Esophagus muscularis mucosa (tissue), 4 donors: ENCODE measurements around the gene DENND11. TPM values are rescaled to one million over a fixed set of nuclear protein-coding genes. Genes with fewer than 3 reads are reported as not detected.

Source experiments
- DNase-seq: peaks from one replicate; pipeline ENCODE4 v3.0.0-alpha.2; 2017; ENCODE audit errors: extremely low spot score
- H3K27ac ChIP-seq, 4 donors: fragments of 200-600 bp; sonication (generic); replicated peaks in 1 of 4; 1 replicate in 3 of 4; 2 replicates in 1 of 4; pipeline ENCODE4 v1.5.1; 2016 to 2019; ENCODE audit warnings: mild to moderate bottlenecking in 1 of 4
- H3K27me3 ChIP-seq, 4 donors: fragments of 200-600 bp; sonication (generic); one replicate each; pipeline versions ENCODE4 v1.5.1 to v1.6.0; 2016 to 2019
- H3K36me3 ChIP-seq, 4 donors: fragments of 200-600 bp; sonication (generic); one replicate each; pipeline ENCODE4 v1.5.1; 2016 to 2019
- H3K4me1 ChIP-seq, 4 donors: fragments of 200-600 bp; sonication (generic); one replicate each; pipeline ENCODE4 v1.5.1; 2016 to 2019
- H3K4me3 ChIP-seq, 4 donors: fragments of 200-600 bp; sonication (generic); 1 replicate in 2 of 4; 2 replicates in 2 of 4; pipeline ENCODE4 v1.5.1; 2016 to 2019; ENCODE audit warnings: mild to moderate bottlenecking in 4 of 4, moderate library complexity in 1 of 4
- H3K9me3 ChIP-seq, 4 donors: fragments of 200-600 bp; sonication (generic); 1 replicate in 3 of 4; 2 replicates in 1 of 4; pipeline ENCODE4 v1.5.1; 2016 to 2019
- EP300 ChIP-seq: sonication (generic); formaldehyde crosslinking; IDR thresholded peaks from one replicate; pipeline ENCODE4 v1.6.1; 2017; ENCODE audit warnings: antibody characterized with exemption
- POLR2A ChIP-seq: fragments of 450-650 bp; IDR thresholded peaks from one replicate; pipeline ENCODE4 v1.6.1; 2017; ENCODE audit warnings: antibody characterized with exemption, moderate library complexity, mild to moderate bottlenecking, low read depth
- POLR2AphosphoS5 ChIP-seq, 2 donors: sonication (generic); formaldehyde crosslinking; IDR thresholded peaks; one replicate each; pipeline ENCODE4 v1.6.1; 2017; ENCODE audit warnings: antibody characterized with exemption in 2 of 2
- WGBS: methylation state at CpG from one replicate; pipeline ENCODE4 v1.1.5; 2018; 5-methylcytosine and 5-hydroxymethylcytosine counted together
- intact Hi-C: fragments of 100-400 bp; cut with DNase I; formaldehyde crosslinking; loops from one replicate; pipeline ENCODE4 v1.15.1; 2023
- total RNA-seq, 4 donors: library from RNA; depleted of rRNA; stranded (reverse); fragments of >200 nt; gene quantifications; one replicate each; pipeline versions ENCODE4 v1.1.0 to v1.2.1, GENCODE V29; 2016
- TF ChIP-seq, protein P1 (sequence below), 3 experiments: fragments of 200-600 bp in 2 of 3; fragments of 450-650 bp in 1 of 3; sonication (generic) in 2 of 3; IDR thresholded peaks; one replicate each; pipeline ENCODE4 v1.5.1; 2017 to 2019; ENCODE audit warnings: antibody characterized with exemption in 3 of 3, mild to moderate bottlenecking in 2 of 3, moderate library complexity in 1 of 3

Gene DENND11
- total RNA-seq, 4 donors from 2014 or later, result 14.9 to 25.4 (median 16.3) TPM

DNA sequence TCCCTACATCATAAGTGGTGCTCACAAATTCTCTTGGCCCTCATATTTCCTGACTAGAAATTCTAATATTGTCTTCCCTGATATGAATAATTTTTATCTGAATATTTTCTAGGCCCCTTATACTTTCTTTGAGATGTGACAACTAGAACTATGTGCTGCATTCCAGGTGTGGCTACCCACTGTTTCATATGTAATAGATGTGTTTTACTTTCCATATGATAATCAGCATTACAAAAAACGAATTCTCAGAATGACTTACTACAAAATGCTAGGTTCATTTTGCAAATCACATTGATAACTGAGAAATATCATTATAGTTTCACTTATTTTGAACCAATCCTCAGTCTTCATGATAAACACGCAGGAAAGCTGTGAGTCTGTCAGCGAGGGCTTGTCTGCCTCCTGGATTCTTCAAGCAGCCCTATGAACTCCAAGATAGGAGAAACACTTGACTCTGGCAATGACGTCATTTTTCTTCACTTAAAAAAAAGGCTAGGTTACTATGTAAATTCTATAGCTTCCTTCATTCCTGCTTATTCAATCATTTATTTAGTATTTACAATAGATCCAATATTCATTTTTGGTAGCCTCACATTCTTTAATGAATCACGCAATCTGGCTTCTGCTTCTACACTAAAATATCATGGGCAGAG lies 10.8 kb upstream of the DENND11 start:
- no peaks in the 10 kb centered on the region for H3K9me3 ChIP-seq
- no peaks in the 10 kb centered on the region for H3K27me3 ChIP-seq
- TF ChIP-seq EP300, result no peak
- TF ChIP-seq POLR2AphosphoS5 (IDR thresholded peaks at IDR 0.05), result no peak
- TF ChIP-seq, protein P1, sequence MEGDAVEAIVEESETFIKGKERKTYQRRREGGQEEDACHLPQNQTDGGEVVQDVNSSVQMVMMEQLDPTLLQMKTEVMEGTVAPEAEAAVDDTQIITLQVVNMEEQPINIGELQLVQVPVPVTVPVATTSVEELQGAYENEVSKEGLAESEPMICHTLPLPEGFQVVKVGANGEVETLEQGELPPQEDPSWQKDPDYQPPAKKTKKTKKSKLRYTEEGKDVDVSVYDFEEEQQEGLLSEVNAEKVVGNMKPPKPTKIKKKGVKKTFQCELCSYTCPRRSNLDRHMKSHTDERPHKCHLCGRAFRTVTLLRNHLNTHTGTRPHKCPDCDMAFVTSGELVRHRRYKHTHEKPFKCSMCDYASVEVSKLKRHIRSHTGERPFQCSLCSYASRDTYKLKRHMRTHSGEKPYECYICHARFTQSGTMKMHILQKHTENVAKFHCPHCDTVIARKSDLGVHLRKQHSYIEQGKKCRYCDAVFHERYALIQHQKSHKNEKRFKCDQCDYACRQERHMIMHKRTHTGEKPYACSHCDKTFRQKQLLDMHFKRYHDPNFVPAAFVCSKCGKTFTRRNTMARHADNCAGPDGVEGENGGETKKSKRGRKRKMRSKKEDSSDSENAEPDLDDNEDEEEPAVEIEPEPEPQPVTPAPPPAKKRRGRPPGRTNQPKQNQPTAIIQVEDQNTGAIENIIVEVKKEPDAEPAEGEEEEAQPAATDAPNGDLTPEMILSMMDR (IDR thresholded peaks at IDR 0.05), result no peak
- TF ChIP-seq POLR2A, result no peak
- whole genome bisulfite sequencing, result 89% methylated on average over 5 of the region's 5 CpGs
- H3K4me1 ChIP-seq, result no peaks in the 10 kb centered on the region
- intact Hi-C loops, result no loop called here
- no peaks in the 10 kb centered on the region for H3K36me3 ChIP-seq
- no peak overlapping the region for H3K27ac ChIP-seq
- no peak overlapping the region for H3K4me3 ChIP-seq
- no peak for DNase-seq

DNA sequence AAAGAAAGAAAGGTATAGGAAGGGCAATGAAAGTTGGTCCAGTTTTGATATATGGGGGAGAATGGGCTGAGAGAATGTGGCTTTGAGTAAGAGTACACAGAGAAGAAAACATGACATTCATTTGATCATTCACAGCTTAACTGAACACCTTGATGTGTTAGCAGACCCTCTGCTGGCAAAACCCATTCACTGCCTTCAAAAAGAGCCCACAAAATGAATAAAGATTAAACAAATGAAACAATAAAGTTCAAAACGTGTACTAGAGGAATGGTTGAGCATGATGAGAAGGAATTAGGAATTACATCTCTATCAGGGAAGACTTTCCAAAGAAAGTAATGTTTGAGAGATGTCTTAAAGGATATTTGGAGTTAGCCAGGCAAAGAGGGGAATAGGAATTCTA lies 8.3 kb upstream of the DENND11 start:
- Histone ChIP-seq H3K27me3 (no peaks in the 10 kb centered on the region), H3K4me1 (no peaks in the 10 kb centered on the region), H3K9me3 (no peaks in the 10 kb centered on the region), H3K4me3 (no peak overlapping the region), H3K27ac (no peak overlapping the region), H3K36me3 (no peaks in the 10 kb centered on the region)
- no peak for TF ChIP-seq POLR2AphosphoS5 (IDR thresholded peaks at IDR 0.05)
- TF ChIP-seq EP300, result no peak
- TF ChIP-seq, protein P1 (IDR thresholded peaks at IDR 0.05), result no peak
- no peak for TF ChIP-seq POLR2A
- intact Hi-C loops, result no loop called here
- WGBS, result 48% methylated on average over 1 of the region's 1 CpG
- no peak for DNase-seq

DNA sequence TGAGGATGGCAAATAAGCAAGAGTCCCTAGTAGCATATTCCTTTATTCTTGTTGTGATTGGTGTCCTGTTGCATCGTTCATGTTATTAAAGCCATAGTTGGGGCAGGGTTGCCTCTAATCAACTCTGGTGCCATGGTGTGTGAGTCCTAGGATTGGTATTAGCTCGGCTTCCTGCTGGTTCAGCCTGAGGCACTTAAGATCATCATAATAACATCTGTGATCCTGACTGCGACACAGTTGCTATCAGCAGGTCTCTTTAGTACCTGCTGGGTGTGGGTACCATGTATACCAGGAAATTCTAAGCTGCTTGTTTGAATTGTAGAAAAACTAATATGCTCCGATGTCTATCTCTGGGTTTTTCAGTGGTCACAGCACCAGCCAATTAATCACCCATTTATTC lies 7.8 kb upstream of the DENND11 start:
- H3K27ac ChIP-seq, result no peak overlapping the region
- no peaks in the 10 kb centered on the region for H3K4me1 ChIP-seq
- no peaks in the 10 kb centered on the region for H3K27me3 ChIP-seq
- WGBS, result 95% methylated on average over 4 of the region's 4 CpGs
- DNase-seq, result no peak
- H3K36me3 ChIP-seq, result no peaks in the 10 kb centered on the region
- no peak overlapping the region for H3K4me3 ChIP-seq
- no peaks in the 10 kb centered on the region for H3K9me3 ChIP-seq
- intact Hi-C loops, result no loop called here
- TF ChIP-seq, protein P1 (IDR thresholded peaks at IDR 0.05), result no peak
- no peak for TF ChIP-seq POLR2AphosphoS5 (IDR thresholded peaks at IDR 0.05)
- TF ChIP-seq EP300, result no peak
- TF ChIP-seq POLR2A, result no peak

DNA sequence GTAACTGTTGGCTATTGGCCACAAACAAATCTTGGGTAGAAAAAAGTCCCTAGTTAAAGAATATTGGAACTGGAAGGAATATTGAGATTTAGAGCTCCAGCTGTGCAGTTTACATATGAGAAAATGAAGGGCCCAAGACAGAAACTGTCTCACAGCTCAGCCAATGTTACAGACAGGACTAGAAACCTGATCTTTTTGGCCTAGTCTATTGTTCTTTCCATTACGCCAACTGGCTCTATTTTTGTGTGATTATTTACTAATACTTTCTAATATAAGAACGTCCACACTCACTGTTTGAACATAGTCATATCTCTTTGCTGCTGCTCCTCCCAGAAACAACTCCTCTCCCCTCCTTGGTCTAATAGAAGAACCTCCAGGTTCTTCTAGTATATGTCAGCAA lies 7.4 kb upstream of the DENND11 start:
- Histone ChIP-seq H3K27me3 (no peaks in the 10 kb centered on the region), H3K4me3 (no peak overlapping the region), H3K9me3 (no peaks in the 10 kb centered on the region), H3K36me3 (no peaks in the 10 kb centered on the region), H3K27ac (no peak overlapping the region), H3K4me1 (no peaks in the 10 kb centered on the region)
- no peak for TF ChIP-seq POLR2A
- no peak for TF ChIP-seq EP300
- no peak for TF ChIP-seq POLR2AphosphoS5 (IDR thresholded peaks at IDR 0.05)
- TF ChIP-seq, protein P1 (IDR thresholded peaks at IDR 0.05), result no peak
- 83% methylated on average over 2 of the region's 2 CpGs for WGBS
- no peak for DNase-seq
- intact Hi-C loops, result no loop called here

DNA sequence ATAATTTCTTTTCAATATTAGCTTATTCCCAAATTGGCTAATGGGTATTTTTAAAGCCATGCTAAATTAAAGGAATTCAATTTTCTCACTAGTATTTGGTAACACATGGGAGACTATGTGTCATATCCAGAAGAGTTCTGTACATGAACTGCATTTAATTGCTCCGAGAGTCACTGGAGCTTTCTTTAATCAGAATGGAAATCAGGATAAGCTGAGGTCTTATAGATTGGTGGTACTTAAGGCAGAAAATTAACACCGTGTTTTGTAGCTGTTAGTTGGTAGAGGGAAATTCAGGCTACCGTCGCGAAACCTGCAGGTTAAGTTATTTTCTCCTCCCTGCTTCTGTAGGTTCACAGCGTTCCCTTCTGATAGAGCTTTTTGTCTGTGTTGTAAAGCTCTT lies 6.4 kb upstream of the DENND11 start, which contains the start of gene WEE2:
Gene WEE2, plus strand, starts transcription at position 3 of the 400 bp plus-strand sequence. CDS start 406 bp downstream, outside the sequence.
- Histone ChIP-seq H3K4me3 (no peak within 1 kb of the TSS), H3K4me1 (peaks cover 0 to under 1% (median 0%) of the 10 kb centered on the region in 4 donors), H3K27ac (no peak within 1 kb of the TSS), H3K9me3 (no peaks in the 10 kb centered on the region), H3K27me3 (no peaks in the 10 kb centered on the region), H3K36me3 (no peaks in the 10 kb centered on the region)
- intact Hi-C loops, result no loop called here
- WGBS, result 94% methylated on average over 6 of the region's 6 CpGs
- TF ChIP-seq POLR2A (no peak), EP300 (no peak), POLR2AphosphoS5 (IDR thresholded peaks at IDR 0.05) (no peak)
- TF ChIP-seq, protein P1 (IDR thresholded peaks at IDR 0.05), result no peak
- DNase-seq, result no peak
